Uterus (tissue), 2 donors: ENCODE data around the gene ANKRD55.

ENCODE experiments used
- CTCF ChIP-seq, 4 experiments: fragments of 200-600 bp in 2 of 4; fragments of 450-650 bp in 2 of 4; sonication (generic) in 2 of 4; IDR thresholded peaks; one replicate each; pipeline ENCODE4 v1.5.1; 2016 to 2019; ENCODE audit warnings: antibody characterized with exemption in 4 of 4, mild to moderate bottlenecking in 2 of 4, moderate library complexity in 1 of 4
- POLR2A ChIP-seq, 2 donors: fragments of 450-650 bp; IDR thresholded peaks; one replicate each; pipeline ENCODE4 v1.6.1; 2016; ENCODE audit warnings: antibody characterized with exemption in 2 of 2, mild to moderate bottlenecking in 1 of 2, moderate library complexity in 1 of 2

- TF ChIP-seq POLR2A (IDR thresholded peaks at IDR 0.05): no peak
- no peak for TF ChIP-seq CTCF (IDR thresholded peaks at IDR 0.05)
Observed at GRCh38 chr5:56070851-56071465, 162.2 kb downstream of the ANKRD55 start.
